Right lobe of liver (tissue), 6 donors: ENCODE data around the gene PKN3. TPM values are rescaled to one million over a fixed set of nuclear protein-coding genes. Genes with fewer than 3 reads are reported as not detected.

ENCODE experiments used
- ATAC-seq, 4 donors: fragments of 200-7000 bp; cut with Tn5 transposase; one replicate each; pipeline ENCODE4 v1.9.1; 2020; ENCODE audit warnings: mild to moderate bottlenecking in 4 of 4, moderate library complexity in 4 of 4
- DNase-seq, 3 donors: peaks; one replicate each; pipeline ENCODE4 v3.0.0-alpha.2; 2020
- H3K27ac ChIP-seq, 3 donors: fragments of 200-600 bp; one replicate each; pipeline ENCODE4 v1.8.0; 2022
- H3K27me3 ChIP-seq, 2 donors: fragments of 200-600 bp; one replicate each; pipeline ENCODE4 v1.8.0; 2022
- H3K36me3 ChIP-seq, 4 donors: fragments of 200-600 bp; sonication (generic) in 1 of 4; one replicate each; pipeline versions ENCODE4 v1.5.1 to v1.8.0; 2017 to 2022; ENCODE audit warnings: control low read depth in 1 of 4
- H3K4me1 ChIP-seq, 4 donors: fragments of 200-600 bp; sonication (generic) in 1 of 4; one replicate each; pipeline versions ENCODE4 v1.5.1 to v1.8.0; 2017 to 2022; ENCODE audit warnings: control low read depth in 1 of 4
- H3K4me3 ChIP-seq, 3 donors: fragments of 200-600 bp; one replicate each; pipeline ENCODE4 v1.8.0; 2022
- H3K9me3 ChIP-seq, 4 donors: fragments of 200-600 bp; sonication (generic) in 1 of 4; one replicate each; pipeline versions ENCODE4 v1.5.1 to v1.8.0; 2017 to 2022; ENCODE audit warnings: control low read depth in 1 of 4
- CTCF ChIP-seq, 4 donors: fragments of 200-600 bp in 3 of 4; fragments of 450-650 bp in 1 of 4; IDR thresholded peaks; one replicate each; pipeline versions ENCODE4 v1.5.1 to v1.8.0; 2016 to 2022; ENCODE audit warnings: antibody characterized with exemption in 4 of 4, mild to moderate bottlenecking in 2 of 4
- POLR2A ChIP-seq: fragments of 450-650 bp; IDR thresholded peaks from one replicate; pipeline ENCODE4 v1.6.1; 2017; ENCODE audit warnings: antibody characterized with exemption, mild to moderate bottlenecking
- WGBS: methylation state at CpG from one replicate; pipeline ENCODE4 v1.1.6; 2018; ENCODE audit warnings: low coverage, low lambda C conversion rate; ENCODE audit not compliant: insufficient coverage; ENCODE audit errors: missing lambda C conversion rate; 5-methylcytosine and 5-hydroxymethylcytosine counted together
- intact Hi-C, 2 donors: fragments of 100-400 bp; cut with DNase I; formaldehyde crosslinking; loops; one replicate each; pipeline versions ENCODE4 v1.11.2 to v1.14.1; 2022
- total RNA-seq, 6 experiments: library from RNA; depleted of rRNA in 2 of 6; stranded (reverse); fragments of >200 nt in 2 of 6; fragmentation: NEBNext Ultra II Directional in 3 of 6; extraction: Animal tissue kit (Norgen Biotek cat#: 25700) in 3 of 6; gene quantifications; one replicate each; pipeline versions ENCODE4 v1.1.0 to v1.2.4, GENCODE V29; 2016 to 2023
- donor health status: DM: no; HTN: yes; CAD: no.
- donor health status: DM: no; HTN: no; CAD: no.
- donor health status: DM: no; HTN: no; CAD: no.
- donor health status: DM: no; HTN: yes; CAD: no.
- donor health status: DM: no; HTN: yes; CAD: no.

Gene PKN3
- total RNA-seq, 6 experiments from 2014 or later: 0.81 to 4.9 (median 2.4) TPM

- no peak for ATAC-seq
- 65% methylated on average over 9 of the region's 10 CpGs for WGBS
- Histone ChIP-seq H3K4me1 (no peaks in the 10 kb centered on the region), H3K9me3 (no peaks in the 10 kb centered on the region), H3K27ac (no peak overlapping the region), H3K4me3 (no peak overlapping the region), H3K27me3 (no peaks in the 10 kb centered on the region), H3K36me3 (peaks cover 0 to 3% (median 0%) of the 10 kb centered on the region in 4 donors)
- TF ChIP-seq POLR2A (no peak), CTCF (IDR thresholded peaks at IDR 0.05) (no peak)
- DNase-seq: peak in 2 of 3 donors; percentile 31 to 41
- intact Hi-C loops: no loop called here
These were observed 962 bp upstream of the PKN3 start for GRCh38 chr9:128701227-128701854.

GRCh38 chr9:128702949-128703615 is 779 bp downstream of the PKN3 start:
- DNase-seq: peak; percentile 29 to 64 (median 59)
- ATAC-seq: peak in 3 of 4 donors; percentile 15 to 33 (median 18)
- Histone ChIP-seq H3K4me3 (peak overlapping the region; percentile 53 to 86 (median 73)), H3K27ac (peak overlapping the region; percentile 45 to 60 (median 60)), H3K27me3 (no peaks in the 10 kb centered on the region), H3K4me1 (no peaks in the 10 kb centered on the region), H3K9me3 (no peaks in the 10 kb centered on the region), H3K36me3 (no peaks in the 10 kb centered on the region)
- no peak for TF ChIP-seq POLR2A
- WGBS: 20% methylated on average over 8 of the region's 55 CpGs
- intact Hi-C loops: no loop called here

GRCh38 chr9:128703616-128704355 is 1.5 kb downstream of the PKN3 start:
- Histone ChIP-seq H3K27ac (peak overlapping the region in 2 of 3 donors; percentile 45 to 60), H3K27me3 (no peaks in the 10 kb centered on the region), H3K9me3 (no peaks in the 10 kb centered on the region), H3K4me3 (peak overlapping the region in 1 of 3 donors; percentile 73), H3K36me3 (no peaks in the 10 kb centered on the region), H3K4me1 (no peaks in the 10 kb centered on the region)
- 94% methylated on average over 3 of the region's 31 CpGs for WGBS
- DNase-seq (peak; percentile 24 to 77 (median 54)), ATAC-seq (peak in 2 of 4 donors; percentile 48 to 53)
- TF ChIP-seq POLR2A: no peak
- no peak for TF ChIP-seq CTCF (IDR thresholded peaks at IDR 0.05)
- intact Hi-C loops: no loop called here

- H3K4me3 ChIP-seq: peak overlapping the region in 1 of 3 donors; percentile 73
- 80% methylated on average over 1 of the region's 5 CpGs for WGBS
- H3K9me3 ChIP-seq: no peaks in the 10 kb centered on the region
- intact Hi-C loops: no loop called here
- no peaks in the 10 kb centered on the region for H3K27me3 ChIP-seq
- H3K27ac ChIP-seq: peak overlapping the region in 1 of 3 donors; percentile 60
- H3K36me3 ChIP-seq: no peaks in the 10 kb centered on the region
- no peak for ATAC-seq
- H3K4me1 ChIP-seq: no peaks in the 10 kb centered on the region
- no peak for DNase-seq
- TF ChIP-seq POLR2A: no peak
- TF ChIP-seq CTCF (IDR thresholded peaks at IDR 0.05): no peak
These were observed 2.0 kb downstream of the PKN3 start for GRCh38 chr9:128704356-128704670.
